Effector memory CD8-positive, alpha-beta T cell (primary cell): Measurements from ENCODE around the gene LMO7.
"Not testable (repeated sequence)": the region's sequence is repeated elsewhere in the genome, so short reads cannot be mapped to it uniquely, and the experiment has no call there.

Source experiments
- ATAC-seq: fragments of 150-1000 bp; cut with Tn5 transposase; replicated peaks from 2 replicates; pipeline ENCODE4 v1.10.0; 2021; ENCODE audit warnings: mild to moderate bottlenecking, moderate library complexity
- DNase-seq, 3 experiments: peaks; one replicate each; pipeline ENCODE4 v3.0.0; 2021
- H3K27ac Mint-ChIP-seq, 2 donors: one replicate each; pipeline ENCODE4 v1.8.0; 2022; ENCODE audit warnings: mild to moderate bottlenecking in 2 of 2, mixed read lengths in 2 of 2, moderate library complexity in 2 of 2
- H3K27me3 Mint-ChIP-seq, 2 donors: one replicate each; pipeline ENCODE4 v1.8.0; 2022; ENCODE audit warnings: mixed read lengths in 2 of 2
- H3K36me3 Mint-ChIP-seq: one replicate; pipeline ENCODE4 v1.8.0; 2022; ENCODE audit warnings: mild to moderate bottlenecking, moderate library complexity, mixed read lengths; ENCODE audit not compliant: insufficient read depth
- H3K4me1 Mint-ChIP-seq, 2 donors: one replicate each; pipeline ENCODE4 v1.8.0; 2022; ENCODE audit warnings: low read depth in 2 of 2, mixed read lengths in 2 of 2
- H3K4me3 Mint-ChIP-seq, 2 donors: one replicate each; pipeline ENCODE4 v1.8.0; 2022; ENCODE audit warnings: mild to moderate bottlenecking in 2 of 2, mixed read lengths in 2 of 2, moderate library complexity in 2 of 2
- H3K9me3 Mint-ChIP-seq, 2 donors: one replicate each; pipeline ENCODE4 v1.8.0; 2022; ENCODE audit warnings: mixed read lengths in 2 of 2

The LMO7 gene

DNA sequence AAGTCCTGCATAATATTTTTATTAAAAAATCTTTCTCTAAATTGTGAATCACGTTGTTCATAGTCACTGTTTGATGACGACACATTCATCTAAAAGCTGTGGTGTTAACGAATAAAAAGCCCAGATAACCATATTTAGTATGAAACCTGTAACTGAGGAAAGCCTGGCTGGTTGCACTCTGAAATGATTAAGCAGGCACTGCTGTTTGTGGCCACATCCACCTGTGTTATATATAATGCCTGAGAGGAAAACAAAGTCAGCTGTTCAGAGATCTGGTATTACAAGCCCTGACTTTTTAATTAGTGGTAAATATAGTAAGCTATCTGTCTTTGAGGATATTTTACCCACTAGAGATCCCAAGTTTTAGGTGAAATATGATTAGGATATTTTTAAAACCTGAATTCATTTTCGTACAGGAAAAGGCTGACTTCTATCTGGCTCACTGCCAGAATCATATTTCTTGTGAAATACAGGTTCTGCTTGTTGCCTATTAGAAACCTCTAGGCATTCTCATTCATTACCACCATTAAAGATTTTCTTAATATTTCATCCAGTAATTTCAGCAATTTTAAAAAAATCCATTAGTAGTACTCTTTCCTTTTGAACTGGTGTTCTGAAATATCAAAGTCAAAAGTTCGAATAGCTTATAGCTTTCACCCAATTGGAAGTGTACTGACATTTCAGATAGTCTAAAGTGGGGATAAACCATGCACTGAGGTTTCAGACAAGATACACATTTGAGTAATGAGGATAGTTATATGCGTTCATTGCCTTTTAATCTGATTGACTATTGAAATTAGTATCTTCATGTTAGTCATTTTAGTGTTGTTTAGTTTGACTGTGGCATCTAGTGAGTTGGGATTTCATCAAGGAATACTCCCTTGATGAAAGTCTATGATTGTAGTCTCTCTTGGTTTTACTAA is 79.7 kb downstream of the LMO7 start:
- Mint-ChIP-seq H3K4me1 (no peaks in the 10 kb centered on the region), H3K4me3 (no peak overlapping the region), H3K9me3 (no peaks in the 10 kb centered on the region), H3K27me3 (no peaks in the 10 kb centered on the region), H3K36me3 (no peaks in the 10 kb centered on the region), H3K27ac (no peak overlapping the region)
- ATAC-seq, result no peak
- no peak for DNase-seq

DNA sequence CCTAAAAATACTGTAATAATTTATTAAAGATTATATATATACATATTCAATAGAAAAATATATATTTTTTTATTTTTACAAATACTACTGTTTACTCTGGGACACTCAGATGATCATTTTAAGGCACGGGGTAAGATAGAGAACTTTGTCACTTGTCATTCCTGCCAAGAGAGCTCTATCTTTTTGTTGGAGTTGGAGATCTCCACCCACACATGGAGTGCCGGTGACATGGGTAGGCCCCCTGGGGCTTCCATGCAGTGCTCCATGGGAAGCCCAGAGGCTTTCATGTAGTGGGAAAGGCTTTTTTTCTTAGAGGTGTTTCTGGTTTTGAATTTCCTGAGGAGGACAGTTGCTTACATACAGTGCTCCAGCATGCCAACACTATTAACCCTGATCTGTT is 81.4 kb downstream of the LMO7 start:
- Mint-ChIP-seq H3K4me3 (no peak overlapping the region), H3K9me3 (no peaks in the 10 kb centered on the region), H3K27me3 (no peaks in the 10 kb centered on the region), H3K27ac (no peak overlapping the region), H3K4me1 (no peaks in the 10 kb centered on the region), H3K36me3 (no peaks in the 10 kb centered on the region)
- ATAC-seq (no peak), DNase-seq (no peak)

DNA sequence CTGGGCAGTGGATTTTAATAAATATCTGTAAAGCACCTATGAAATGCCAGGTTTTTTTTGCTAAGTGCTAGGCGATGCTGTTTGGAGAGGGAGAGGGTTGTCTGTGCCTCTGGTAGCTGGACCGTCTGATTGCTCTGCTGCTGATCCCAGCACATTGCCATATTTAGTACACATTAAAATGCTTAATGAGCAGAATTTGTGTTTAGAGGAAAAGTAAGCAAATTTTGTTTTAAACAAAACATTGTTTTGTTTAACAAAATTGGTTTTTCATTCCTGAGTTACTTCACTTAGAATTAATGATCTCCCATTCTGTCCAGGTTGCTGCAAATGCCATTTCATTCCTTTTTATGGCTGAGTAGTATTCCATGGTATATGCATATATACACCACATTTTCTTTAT is 85.2 kb downstream of the LMO7 start:
- Mint-ChIP-seq H3K27me3 (no peaks in the 10 kb centered on the region), H3K9me3 (no peaks in the 10 kb centered on the region), H3K27ac (no peak overlapping the region), H3K4me3 (no peak overlapping the region), H3K36me3 (no peaks in the 10 kb centered on the region), H3K4me1 (no peaks in the 10 kb centered on the region)
- ATAC-seq, result no peak
- no peak for DNase-seq

DNA sequence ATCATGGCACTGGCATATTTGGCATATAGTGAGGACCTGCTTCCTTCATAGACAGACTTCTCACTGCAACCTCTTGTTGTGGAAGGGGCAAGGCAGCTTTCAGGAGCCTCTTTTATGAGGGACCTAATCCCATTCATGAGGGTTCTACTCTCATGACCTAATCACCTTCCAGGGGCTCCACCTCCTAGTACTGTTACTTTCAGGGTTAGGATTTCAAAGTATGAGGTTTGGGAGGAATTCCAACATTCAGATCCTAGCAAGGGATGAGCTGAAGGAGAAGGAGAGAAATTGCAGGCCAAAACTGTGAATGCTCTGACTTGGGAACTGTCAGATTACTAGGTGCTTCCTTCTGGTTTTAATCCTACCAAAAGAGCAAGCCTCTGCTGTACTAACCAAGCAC is 87.8 kb downstream of the LMO7 start:
- no peak for ATAC-seq
- H3K27ac Mint-ChIP-seq, result peak overlapping the region in 1 of 2 donors; percentile 39
- DNase-seq, result no peak
- no peaks in the 10 kb centered on the region for H3K27me3 Mint-ChIP-seq
- peaks cover 0 to 4% of the 10 kb centered on the region in 2 donors for H3K4me1 Mint-ChIP-seq
- no peaks in the 10 kb centered on the region for H3K9me3 Mint-ChIP-seq
- no peak overlapping the region for H3K4me3 Mint-ChIP-seq
- no peaks in the 10 kb centered on the region for H3K36me3 Mint-ChIP-seq

DNA sequence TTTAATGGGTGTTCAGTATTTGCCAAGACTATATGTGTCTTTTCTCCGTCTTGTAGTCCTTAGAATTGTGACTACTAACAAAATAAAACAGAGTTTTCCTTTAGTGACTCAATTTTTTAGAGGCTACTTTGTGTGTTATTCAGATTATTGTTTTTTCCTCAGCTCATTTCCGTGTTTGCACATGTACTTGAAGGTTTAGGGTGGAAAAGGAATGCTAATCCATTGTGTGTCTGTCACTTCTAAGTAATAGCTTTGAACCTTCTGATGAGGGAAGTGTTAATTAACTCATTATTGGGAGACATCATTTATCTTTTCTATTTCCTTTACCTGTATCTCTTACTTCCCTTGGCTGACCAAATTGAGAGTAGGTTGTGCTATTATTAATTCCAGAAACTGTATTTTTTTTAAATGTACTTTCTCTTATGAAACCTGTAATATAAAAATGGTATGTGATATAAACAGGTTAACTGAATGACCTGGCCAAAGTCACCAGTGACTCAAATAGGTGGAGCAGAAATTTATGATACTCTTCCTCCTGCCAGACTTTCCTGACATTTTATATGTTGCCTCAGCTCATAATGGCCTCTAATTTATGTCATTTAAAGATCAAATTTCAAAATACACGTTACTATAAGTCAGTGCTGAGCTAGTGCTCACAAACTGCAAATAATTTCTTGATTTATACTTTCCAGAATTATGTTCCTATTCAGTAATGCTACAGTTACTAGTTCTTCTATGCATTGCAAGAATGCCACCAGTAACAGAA is 88.8 kb downstream of the LMO7 start:
- H3K9me3 Mint-ChIP-seq, result no peaks in the 10 kb centered on the region
- peaks cover 0 to 4% of the 10 kb centered on the region in 2 donors for H3K4me1 Mint-ChIP-seq
- ATAC-seq (no peak), DNase-seq (no peak)
- H3K27me3 Mint-ChIP-seq, result no peaks in the 10 kb centered on the region
- H3K36me3 Mint-ChIP-seq, result no peaks in the 10 kb centered on the region
- H3K27ac Mint-ChIP-seq, result no peak overlapping the region
- no peak overlapping the region for H3K4me3 Mint-ChIP-seq

DNA sequence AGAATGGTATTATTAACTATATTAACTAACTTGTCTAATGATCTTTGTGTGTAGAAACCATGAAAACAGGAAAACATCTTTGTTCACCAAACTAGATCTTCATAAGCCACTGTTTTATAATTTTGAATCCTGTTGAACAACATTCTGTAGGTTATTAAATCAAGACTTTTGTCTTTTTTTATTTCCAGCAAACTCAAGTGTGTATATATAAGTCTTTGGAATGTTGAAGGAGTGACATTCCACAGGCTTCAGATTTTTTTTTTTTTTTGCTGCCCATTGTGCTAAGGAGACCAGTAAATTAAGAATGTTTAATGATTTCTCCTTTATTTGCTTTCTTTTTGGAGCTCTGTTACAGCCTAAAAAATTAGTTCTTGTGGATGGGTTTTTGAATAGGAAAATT is 89.6 kb downstream of the LMO7 start:
- DNase-seq (no peak), ATAC-seq (no peak)
- Mint-ChIP-seq H3K9me3 (no peaks in the 10 kb centered on the region), H3K4me3 (no peak overlapping the region), H3K27me3 (no peaks in the 10 kb centered on the region), H3K27ac (no peak overlapping the region), H3K4me1 (peaks cover 0 to 4% of the 10 kb centered on the region in 2 donors), H3K36me3 (no peaks in the 10 kb centered on the region)

DNA sequence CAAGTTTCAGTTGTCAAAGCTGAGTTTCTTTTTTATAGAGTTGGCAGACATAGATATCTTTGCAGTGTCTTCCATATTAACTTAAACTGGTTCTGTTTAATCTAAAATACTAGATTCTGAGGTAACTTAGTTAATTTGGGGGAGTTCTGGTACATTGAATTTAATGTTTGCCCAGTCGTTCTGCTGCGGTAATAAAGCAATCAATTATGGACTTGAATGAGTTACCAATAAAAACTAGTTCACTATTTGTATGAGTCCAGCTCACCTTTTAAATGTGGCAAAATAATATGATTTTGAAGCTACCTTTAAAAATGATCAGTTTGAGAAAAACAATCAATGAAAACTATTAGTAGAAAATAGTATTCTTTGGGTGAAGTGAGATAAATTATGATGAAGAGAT is 90.2 kb downstream of the LMO7 start:
- no peak overlapping the region for H3K27ac Mint-ChIP-seq
- no peak for DNase-seq
- no peaks in the 10 kb centered on the region for H3K27me3 Mint-ChIP-seq
- H3K4me1 Mint-ChIP-seq, result peaks cover 0 to 4% of the 10 kb centered on the region in 2 donors
- H3K36me3 Mint-ChIP-seq, result no peaks in the 10 kb centered on the region
- H3K4me3 Mint-ChIP-seq, result no peak overlapping the region
- no peaks in the 10 kb centered on the region for H3K9me3 Mint-ChIP-seq
- ATAC-seq, result no peak

DNA sequence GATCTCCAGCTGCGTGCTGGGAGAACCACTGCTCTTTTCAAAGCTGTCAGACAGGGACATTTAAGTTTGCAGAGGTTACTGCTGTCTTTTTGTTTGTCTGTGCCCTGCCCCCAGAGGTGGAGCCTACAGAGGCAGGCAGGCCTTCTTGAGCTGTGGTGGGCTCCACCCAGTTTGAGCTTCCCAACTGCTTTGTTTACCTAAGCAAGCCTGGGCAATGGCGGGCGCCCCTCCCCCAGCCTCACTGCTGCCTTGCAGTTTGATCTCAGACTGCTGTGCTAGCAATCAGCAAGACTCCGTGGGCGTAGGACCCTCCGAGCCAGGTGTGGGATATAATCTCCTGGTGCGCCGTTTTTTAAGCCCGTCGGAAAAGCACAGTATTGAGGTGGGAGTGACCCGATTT is 97.0 kb downstream of the LMO7 start:
- not testable (repeated sequence) for H3K4me1 Mint-ChIP-seq, H3K36me3 Mint-ChIP-seq, H3K27me3 Mint-ChIP-seq, H3K4me3 Mint-ChIP-seq, ATAC-seq, H3K27ac Mint-ChIP-seq, DNase-seq
- H3K9me3 Mint-ChIP-seq, result peaks cover 0 to 15% of the 10 kb centered on the region in 2 donors

DNA sequence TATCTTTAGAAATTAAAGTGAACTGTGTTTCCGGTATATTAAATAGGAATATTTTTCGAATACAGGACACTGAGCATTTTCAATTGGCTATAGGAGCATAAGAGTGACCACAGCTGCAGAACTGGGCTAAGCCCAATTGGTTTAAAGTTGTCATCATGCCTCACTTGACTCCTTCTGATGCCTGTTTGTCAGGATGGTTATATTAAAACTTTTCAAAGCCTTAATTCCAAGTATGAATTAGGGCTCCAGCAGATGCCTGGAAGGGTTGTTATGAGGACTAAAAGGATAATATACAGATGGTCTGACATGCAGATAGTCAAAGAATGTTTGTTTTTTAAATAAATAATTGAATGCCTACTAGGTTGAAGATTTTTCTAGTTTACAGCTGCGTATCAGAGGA is 100.0 kb downstream of the LMO7 start:
- ATAC-seq (no peak), DNase-seq (no peak)
- Mint-ChIP-seq H3K9me3 (peaks cover 0 to 15% of the 10 kb centered on the region in 2 donors), H3K36me3 (peaks cover 4% of the 10 kb centered on the region), H3K4me1 (peaks cover 0 to 6% of the 10 kb centered on the region in 2 donors), H3K4me3 (no peak overlapping the region), H3K27ac (no peak overlapping the region), H3K27me3 (no peaks in the 10 kb centered on the region)

DNA sequence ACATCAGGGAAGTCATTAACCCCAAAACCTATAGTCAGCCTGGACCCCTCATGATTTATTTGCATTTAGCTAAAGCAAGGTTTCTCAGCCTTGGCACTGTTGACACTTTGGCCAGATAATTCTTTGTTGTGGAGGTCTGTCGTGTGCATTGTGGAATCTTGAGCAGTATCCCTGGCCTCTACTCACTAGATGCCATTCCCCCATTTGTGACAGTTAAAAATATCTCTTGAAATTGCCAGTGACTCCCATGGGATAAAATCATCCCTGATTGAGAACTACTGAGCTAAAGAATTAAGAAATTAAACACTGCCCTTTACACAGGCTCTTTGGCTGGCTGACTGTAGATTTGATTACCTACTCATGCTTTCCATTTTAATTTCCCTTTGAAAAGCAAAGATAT is 102.7 kb downstream of the LMO7 start:
- H3K4me3 Mint-ChIP-seq, result no peak overlapping the region
- no peaks in the 10 kb centered on the region for H3K27me3 Mint-ChIP-seq
- peaks cover 0 to 1% of the 10 kb centered on the region in 2 donors for H3K4me1 Mint-ChIP-seq
- DNase-seq (no peak), ATAC-seq (no peak)
- H3K36me3 Mint-ChIP-seq, result peaks cover 7% of the 10 kb centered on the region
- peaks cover 0 to 2% of the 10 kb centered on the region in 2 donors for H3K9me3 Mint-ChIP-seq
- H3K27ac Mint-ChIP-seq, result no peak overlapping the region

DNA sequence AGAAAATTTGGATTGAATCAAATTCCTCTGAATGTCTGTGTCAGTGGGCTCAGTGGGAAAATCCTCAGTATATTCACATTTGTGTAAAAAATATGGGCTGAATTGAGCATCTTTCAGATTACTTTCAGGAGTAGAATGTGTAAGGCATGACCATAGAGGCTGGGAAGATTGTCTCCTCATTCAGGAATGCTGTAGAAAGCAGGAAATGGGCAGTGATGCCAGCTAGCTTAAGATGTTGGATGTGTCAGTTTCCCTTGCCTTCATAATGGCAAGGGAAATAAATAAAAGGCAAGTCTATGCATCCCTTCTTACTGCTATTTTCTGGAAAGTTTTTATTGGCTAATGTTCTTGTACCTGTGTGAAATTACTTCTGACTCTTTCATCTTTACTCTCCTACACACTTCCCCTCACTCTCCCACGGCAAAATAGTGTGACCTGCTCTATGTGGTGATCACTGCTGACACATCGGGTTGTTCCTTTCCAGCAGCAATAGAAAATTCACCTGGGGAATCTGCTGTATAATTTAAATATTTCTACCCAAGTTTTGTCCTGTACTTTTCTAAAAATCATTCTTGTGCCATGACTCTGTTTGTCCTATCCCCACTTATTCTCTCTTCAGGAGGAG is 103.2 kb downstream of the LMO7 start:
- Mint-ChIP-seq H3K36me3 (peaks cover 7% of the 10 kb centered on the region), H3K27ac (no peak overlapping the region), H3K4me1 (no peaks in the 10 kb centered on the region), H3K27me3 (no peaks in the 10 kb centered on the region), H3K9me3 (no peaks in the 10 kb centered on the region), H3K4me3 (no peak overlapping the region)
- no peak for DNase-seq
- ATAC-seq, result no peak

DNA sequence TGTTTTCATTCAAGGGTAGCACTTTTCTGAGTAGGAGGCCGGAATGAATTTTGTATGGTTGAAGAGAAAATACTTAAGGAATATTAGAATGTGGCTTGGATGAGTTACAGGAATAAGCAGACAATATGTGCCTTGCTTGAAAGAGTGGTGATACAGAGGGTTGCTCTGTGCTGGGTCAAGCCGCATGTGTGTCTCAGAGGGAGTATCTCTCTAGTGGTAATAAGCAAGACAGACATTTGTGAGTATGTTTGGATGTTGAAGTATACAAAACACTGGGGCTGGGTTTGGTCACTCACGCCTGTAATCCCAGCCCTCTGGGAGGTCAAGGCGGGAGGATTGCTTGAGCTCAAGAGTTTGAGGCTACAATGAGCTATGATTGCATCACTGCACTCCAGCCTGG is 103.9 kb downstream of the LMO7 start:
- DNase-seq, result no peak
- Mint-ChIP-seq H3K27me3 (no peaks in the 10 kb centered on the region), H3K27ac (no peak overlapping the region), H3K36me3 (peaks cover 7% of the 10 kb centered on the region), H3K4me3 (no peak overlapping the region), H3K9me3 (no peaks in the 10 kb centered on the region), H3K4me1 (no peaks in the 10 kb centered on the region)
- ATAC-seq, result no peak

DNA sequence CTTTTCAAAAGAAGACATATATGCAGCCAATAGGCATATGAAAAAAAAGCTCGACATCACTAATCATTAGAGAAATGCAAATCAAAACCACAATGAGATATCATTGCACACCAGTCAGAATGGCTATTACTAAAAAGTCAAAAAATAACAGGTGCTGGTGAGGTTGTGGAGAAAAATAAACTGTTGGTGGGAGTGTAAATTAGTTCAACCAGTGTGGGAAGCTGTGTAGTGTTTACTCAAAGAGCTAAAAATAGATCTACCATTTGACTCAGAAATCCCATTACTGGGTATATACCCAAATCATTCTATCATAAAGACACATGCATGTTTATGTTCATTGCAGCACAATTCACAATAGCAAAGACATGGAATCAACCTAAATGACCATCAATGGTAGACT is 106.9 kb downstream of the LMO7 start:
- not testable (repeated sequence) for DNase-seq, H3K4me3 Mint-ChIP-seq, H3K36me3 Mint-ChIP-seq, H3K4me1 Mint-ChIP-seq, H3K27ac Mint-ChIP-seq, H3K9me3 Mint-ChIP-seq, H3K27me3 Mint-ChIP-seq, ATAC-seq
